Liver (tissue), 9 donors: ENCODE results near the gene WDR77. TPM values are rescaled to one million over a fixed set of nuclear protein-coding genes. Genes with fewer than 3 reads are reported as not detected.

Source experiments
- DNase-seq: peaks from one replicate; pipeline ENCODE4 v3.0.0-alpha.2; 2017; ENCODE audit warnings: low spot score
- H3K27ac ChIP-seq, 2 donors: one replicate each; pipeline ENCODE4 v1.7.0; 2013; ENCODE audit warnings: inconsistent platforms in 2 of 2, low read length in 2 of 2, control low read depth in 1 of 2, low read depth in 1 of 2, mild to moderate bottlenecking in 1 of 2
- H3K27me3 ChIP-seq, 4 donors: one replicate each; pipeline versions ENCODE4 v1.6.1 to v1.7.0; 2013; ENCODE audit warnings: low read length in 3 of 4, inconsistent platforms in 1 of 4, mild to moderate bottlenecking in 1 of 4, moderate library complexity in 1 of 4; ENCODE audit not compliant: control insufficient read depth in 4 of 4, insufficient read depth in 4 of 4
- H3K36me3 ChIP-seq, 4 donors: one replicate each; pipeline versions ENCODE4 v1.6.1 to v1.7.0; 2013; ENCODE audit warnings: low read length in 3 of 4, mild to moderate bottlenecking in 3 of 4, low read depth in 1 of 4, moderate library complexity in 1 of 4; ENCODE audit not compliant: control insufficient read depth in 4 of 4, insufficient read depth in 3 of 4
- H3K4me1 ChIP-seq, 4 donors: one replicate each; pipeline versions ENCODE4 v1.6.1 to v1.7.0; 2013; ENCODE audit warnings: low read length in 3 of 4, mild to moderate bottlenecking in 3 of 4, moderate library complexity in 1 of 4; ENCODE audit not compliant: control insufficient read depth in 4 of 4, insufficient read depth in 4 of 4
- H3K4me3 ChIP-seq, 3 donors: one replicate each; pipeline versions ENCODE4 v1.6.1 to v1.7.0; 2013; ENCODE audit warnings: low read length in 3 of 3, control low read depth in 1 of 3, low read depth in 1 of 3, mild to moderate bottlenecking in 1 of 3
- H3K9ac ChIP-seq, 2 donors: one replicate each; pipeline ENCODE4 v1.7.0; 2013; ENCODE audit warnings: low read length in 2 of 2, mild to moderate bottlenecking in 2 of 2, moderate library complexity in 2 of 2, control low read depth in 1 of 2, low read depth in 1 of 2
- H3K9me3 ChIP-seq, 4 donors: one replicate each; pipeline versions ENCODE4 v1.6.1 to v1.7.0; 2013; ENCODE audit warnings: low read length in 3 of 4; ENCODE audit not compliant: control insufficient read depth in 4 of 4
- EGR1 ChIP-seq, 2 donors: IDR thresholded peaks; 2 replicates each; pipeline ENCODE4 v1.6.1; 2016 to 2018; ENCODE audit warnings: antibody characterized with exemption in 2 of 2, low read depth in 2 of 2
- FOXA1 ChIP-seq: IDR thresholded peaks from 2 replicates; pipeline ENCODE4 v1.6.1; 2016; ENCODE audit warnings: antibody characterized with exemption
- FOXA2 ChIP-seq: IDR thresholded peaks from 2 replicates; pipeline ENCODE4 v1.6.1; 2016; ENCODE audit warnings: antibody characterized with exemption
- GABPA ChIP-seq, 2 donors: IDR thresholded peaks in 1 of 2; conservative IDR thresholded peaks in 1 of 2; 2 replicates each; pipeline ENCODE4 v1.6.1; 2016; ENCODE audit warnings: antibody characterized with exemption in 2 of 2, mild to moderate bottlenecking in 1 of 2, moderate library complexity in 1 of 2
- HNF4A ChIP-seq, 2 donors: conservative IDR thresholded peaks; 2 replicates each; pipeline ENCODE4 v1.6.1; 2016; ENCODE audit warnings: antibody characterized with exemption in 2 of 2, mild to moderate bottlenecking in 2 of 2
- HNF4G ChIP-seq: IDR thresholded peaks from 2 replicates; pipeline ENCODE4 v1.6.1; 2016; ENCODE audit warnings: antibody characterized with exemption
- JUND ChIP-seq, 2 donors: IDR thresholded peaks; 2 replicates each; pipeline ENCODE4 v1.6.1; 2016; ENCODE audit warnings: antibody characterized with exemption in 2 of 2
- RAD21 ChIP-seq, 2 donors: IDR thresholded peaks; 2 replicates each; pipeline ENCODE4 v1.6.1; 2016; ENCODE audit warnings: antibody characterized with exemption in 2 of 2, mild to moderate bottlenecking in 2 of 2
- RXRA ChIP-seq, 2 donors: IDR thresholded peaks; 2 replicates each; pipeline ENCODE4 v1.6.1; 2017 to 2018; ENCODE audit warnings: antibody characterized with exemption in 2 of 2, mild to moderate bottlenecking in 1 of 2
- YY1 ChIP-seq: IDR thresholded peaks from 2 replicates; pipeline ENCODE4 v1.6.1; 2016; ENCODE audit warnings: antibody characterized with exemption, mild to moderate bottlenecking
- WGBS: extraction: QIAGEN DNeasy Blood & Tissue Kit; methylation state at CpG from one replicate; pipeline ENCODE4 v1.1.7; 2013; 5-methylcytosine and 5-hydroxymethylcytosine counted together
- polyA plus RNA-seq, 2 donors: library from polyadenylated mRNA; stranded (reverse) in 1 of 2; unstranded in 1 of 2; fragments of 200-250 nt in 1 of 2; fragments of >200 nt in 1 of 2; fragmentation: Nextera tagmentation in 1 of 2; extraction: Ambion mirVana in 1 of 2; gene quantifications; one replicate each; pipeline versions ENCODE4 v1.2.1 to v1.2.3, GENCODE V29; 2013 to 2015
- total RNA-seq, 2 donors: library from RNA; depleted of rRNA; stranded (reverse); fragments of >200 nt; gene quantifications; one replicate each; pipeline ENCODE4 v1.2.3, GENCODE V29; 2014
- TF ChIP-seq, protein P1 (sequence below): IDR thresholded peaks from 2 replicates; pipeline ENCODE4 v1.6.1; 2016; ENCODE audit warnings: antibody characterized with exemption
- TF ChIP-seq, protein P2 (sequence below): IDR thresholded peaks from 2 replicates; pipeline ENCODE4 v1.6.1; 2016; ENCODE audit warnings: antibody characterized with exemption
- TF ChIP-seq, protein P3 (sequence below): IDR thresholded peaks from 2 replicates; pipeline ENCODE4 v1.6.1; 2016; ENCODE audit warnings: antibody characterized with exemption, mild to moderate bottlenecking
- TF ChIP-seq, protein P4 (sequence below): IDR thresholded peaks from 2 replicates; pipeline ENCODE4 v1.6.1; 2016; ENCODE audit warnings: antibody characterized with exemption
- TF ChIP-seq, protein P5 (sequence below): fragments of 150-350 bp; IDR thresholded peaks from 2 replicates; pipeline ENCODE4 v1.5.1; 2017; ENCODE audit warnings: improper control_type of control experiment, low read depth, low read length; ENCODE audit not compliant: missing input control
- donor health status: healthy.
- donor health status: healthy.
- donor health status: healthy.
- donor health status: healthy.
- donor health status: healthy.

The WDR77 gene
- total and polyA plus RNA-seq, 4 donors: 12.7 to 25.3 (median 19.9) TPM

DNA sequence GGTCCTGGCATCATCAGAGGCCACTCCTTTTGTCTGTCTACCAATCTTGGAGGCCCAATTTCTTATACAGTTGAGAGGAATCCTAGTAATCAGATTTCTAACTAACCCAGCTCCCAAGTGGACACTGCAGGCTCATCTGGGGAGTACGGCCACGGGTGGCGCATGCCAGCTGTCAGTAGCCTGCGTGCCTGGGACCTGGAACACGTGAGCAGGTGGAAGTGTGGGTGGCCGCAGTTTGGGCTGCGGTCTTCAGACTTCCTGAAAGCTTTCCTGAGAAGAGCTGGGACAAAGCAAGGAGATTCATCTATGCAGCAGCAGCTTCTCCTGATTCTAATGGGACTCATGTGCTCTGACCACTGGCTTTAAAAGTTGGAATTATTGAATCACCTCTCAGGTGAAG is 42.0 kb upstream of the WDR77 start:
- no peaks in the 10 kb centered on the region for H3K27me3 ChIP-seq
- TF ChIP-seq HNF4G (no peak), FOXA2 (no peak), HNF4A (conservative IDR thresholded peaks at IDR 0.05) (no peak), YY1 (no peak), RAD21 (IDR thresholded peaks at IDR 0.05) (no peak)
- TF ChIP-seq, protein P1, sequence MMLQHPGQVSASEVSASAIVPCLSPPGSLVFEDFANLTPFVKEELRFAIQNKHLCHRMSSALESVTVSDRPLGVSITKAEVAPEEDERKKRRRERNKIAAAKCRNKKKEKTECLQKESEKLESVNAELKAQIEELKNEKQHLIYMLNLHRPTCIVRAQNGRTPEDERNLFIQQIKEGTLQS: no peak
- TF ChIP-seq, protein P2, sequence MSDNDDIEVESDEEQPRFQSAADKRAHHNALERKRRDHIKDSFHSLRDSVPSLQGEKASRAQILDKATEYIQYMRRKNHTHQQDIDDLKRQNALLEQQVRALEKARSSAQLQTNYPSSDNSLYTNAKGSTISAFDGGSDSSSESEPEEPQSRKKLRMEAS: no peak
- TF ChIP-seq, protein P3, sequence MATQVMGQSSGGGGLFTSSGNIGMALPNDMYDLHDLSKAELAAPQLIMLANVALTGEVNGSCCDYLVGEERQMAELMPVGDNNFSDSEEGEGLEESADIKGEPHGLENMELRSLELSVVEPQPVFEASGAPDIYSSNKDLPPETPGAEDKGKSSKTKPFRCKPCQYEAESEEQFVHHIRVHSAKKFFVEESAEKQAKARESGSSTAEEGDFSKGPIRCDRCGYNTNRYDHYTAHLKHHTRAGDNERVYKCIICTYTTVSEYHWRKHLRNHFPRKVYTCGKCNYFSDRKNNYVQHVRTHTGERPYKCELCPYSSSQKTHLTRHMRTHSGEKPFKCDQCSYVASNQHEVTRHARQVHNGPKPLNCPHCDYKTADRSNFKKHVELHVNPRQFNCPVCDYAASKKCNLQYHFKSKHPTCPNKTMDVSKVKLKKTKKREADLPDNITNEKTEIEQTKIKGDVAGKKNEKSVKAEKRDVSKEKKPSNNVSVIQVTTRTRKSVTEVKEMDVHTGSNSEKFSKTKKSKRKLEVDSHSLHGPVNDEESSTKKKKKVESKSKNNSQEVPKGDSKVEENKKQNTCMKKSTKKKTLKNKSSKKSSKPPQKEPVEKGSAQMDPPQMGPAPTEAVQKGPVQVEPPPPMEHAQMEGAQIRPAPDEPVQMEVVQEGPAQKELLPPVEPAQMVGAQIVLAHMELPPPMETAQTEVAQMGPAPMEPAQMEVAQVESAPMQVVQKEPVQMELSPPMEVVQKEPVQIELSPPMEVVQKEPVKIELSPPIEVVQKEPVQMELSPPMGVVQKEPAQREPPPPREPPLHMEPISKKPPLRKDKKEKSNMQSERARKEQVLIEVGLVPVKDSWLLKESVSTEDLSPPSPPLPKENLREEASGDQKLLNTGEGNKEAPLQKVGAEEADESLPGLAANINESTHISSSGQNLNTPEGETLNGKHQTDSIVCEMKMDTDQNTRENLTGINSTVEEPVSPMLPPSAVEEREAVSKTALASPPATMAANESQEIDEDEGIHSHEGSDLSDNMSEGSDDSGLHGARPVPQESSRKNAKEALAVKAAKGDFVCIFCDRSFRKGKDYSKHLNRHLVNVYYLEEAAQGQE: no peak
- TF ChIP-seq, protein P4, sequence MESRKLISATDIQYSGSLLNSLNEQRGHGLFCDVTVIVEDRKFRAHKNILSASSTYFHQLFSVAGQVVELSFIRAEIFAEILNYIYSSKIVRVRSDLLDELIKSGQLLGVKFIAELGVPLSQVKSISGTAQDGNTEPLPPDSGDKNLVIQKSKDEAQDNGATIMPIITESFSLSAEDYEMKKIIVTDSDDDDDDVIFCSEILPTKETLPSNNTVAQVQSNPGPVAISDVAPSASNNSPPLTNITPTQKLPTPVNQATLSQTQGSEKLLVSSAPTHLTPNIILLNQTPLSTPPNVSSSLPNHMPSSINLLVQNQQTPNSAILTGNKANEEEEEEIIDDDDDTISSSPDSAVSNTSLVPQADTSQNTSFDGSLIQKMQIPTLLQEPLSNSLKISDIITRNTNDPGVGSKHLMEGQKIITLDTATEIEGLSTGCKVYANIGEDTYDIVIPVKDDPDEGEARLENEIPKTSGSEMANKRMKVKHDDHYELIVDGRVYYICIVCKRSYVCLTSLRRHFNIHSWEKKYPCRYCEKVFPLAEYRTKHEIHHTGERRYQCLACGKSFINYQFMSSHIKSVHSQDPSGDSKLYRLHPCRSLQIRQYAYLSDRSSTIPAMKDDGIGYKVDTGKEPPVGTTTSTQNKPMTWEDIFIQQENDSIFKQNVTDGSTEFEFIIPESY: no peak
- 93% methylated on average over 7 of the region's 7 CpGs for whole genome bisulfite sequencing
- H3K4me1 ChIP-seq: no peaks in the 10 kb centered on the region
- H3K4me3 ChIP-seq: no peak overlapping the region
- no peak overlapping the region for H3K27ac ChIP-seq
- H3K36me3 ChIP-seq: no peaks in the 10 kb centered on the region
- H3K9ac ChIP-seq: no peak overlapping the region
- H3K9me3 ChIP-seq: no peaks in the 10 kb centered on the region
- no peak for DNase-seq

DNA sequence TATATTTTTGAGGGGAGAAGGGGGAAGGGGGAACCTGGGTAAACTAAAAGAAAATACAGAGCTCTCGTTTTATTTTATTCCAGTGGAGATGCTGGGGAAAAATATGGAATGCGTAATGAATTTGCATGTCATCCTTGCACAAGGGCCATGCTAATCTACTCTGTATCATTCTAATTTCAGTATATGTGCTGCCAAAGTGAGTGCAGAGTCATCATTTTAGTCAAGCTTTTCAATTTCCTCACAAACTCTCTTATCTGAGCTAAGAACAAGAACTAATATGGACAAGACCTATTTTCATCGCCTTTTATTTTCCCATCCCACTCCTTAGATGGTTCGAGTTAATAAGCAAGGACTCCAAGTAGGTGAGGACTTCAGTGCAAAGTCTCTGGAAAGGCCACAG is 41.2 kb upstream of the WDR77 start:
- H3K4me3 ChIP-seq: no peak overlapping the region
- DNase-seq: no peak
- H3K4me1 ChIP-seq: no peaks in the 10 kb centered on the region
- 88% methylated on average over 4 of the region's 4 CpGs for WGBS
- H3K9me3 ChIP-seq: no peaks in the 10 kb centered on the region
- no peak for TF ChIP-seq GABPA (IDR thresholded peaks at IDR 0.05 in 1 of 2, conservative IDR thresholded peaks at IDR 0.05 in 1 of 2)
- TF ChIP-seq EGR1 (IDR thresholded peaks at IDR 0.05; ENCODE audit: low read depth in 2 of 2): no peak
- TF ChIP-seq, protein P4: no peak
- TF ChIP-seq, protein P1: no peak
- TF ChIP-seq JUND (IDR thresholded peaks at IDR 0.05): no peak
- no peak for TF ChIP-seq HNF4G
- TF ChIP-seq, protein P2: no peak
- no peak for TF ChIP-seq RXRA (IDR thresholded peaks at IDR 0.05)
- TF ChIP-seq, protein P3: no peak
- TF ChIP-seq FOXA1: no peak
- no peak for TF ChIP-seq FOXA2
- TF ChIP-seq, protein P5, sequence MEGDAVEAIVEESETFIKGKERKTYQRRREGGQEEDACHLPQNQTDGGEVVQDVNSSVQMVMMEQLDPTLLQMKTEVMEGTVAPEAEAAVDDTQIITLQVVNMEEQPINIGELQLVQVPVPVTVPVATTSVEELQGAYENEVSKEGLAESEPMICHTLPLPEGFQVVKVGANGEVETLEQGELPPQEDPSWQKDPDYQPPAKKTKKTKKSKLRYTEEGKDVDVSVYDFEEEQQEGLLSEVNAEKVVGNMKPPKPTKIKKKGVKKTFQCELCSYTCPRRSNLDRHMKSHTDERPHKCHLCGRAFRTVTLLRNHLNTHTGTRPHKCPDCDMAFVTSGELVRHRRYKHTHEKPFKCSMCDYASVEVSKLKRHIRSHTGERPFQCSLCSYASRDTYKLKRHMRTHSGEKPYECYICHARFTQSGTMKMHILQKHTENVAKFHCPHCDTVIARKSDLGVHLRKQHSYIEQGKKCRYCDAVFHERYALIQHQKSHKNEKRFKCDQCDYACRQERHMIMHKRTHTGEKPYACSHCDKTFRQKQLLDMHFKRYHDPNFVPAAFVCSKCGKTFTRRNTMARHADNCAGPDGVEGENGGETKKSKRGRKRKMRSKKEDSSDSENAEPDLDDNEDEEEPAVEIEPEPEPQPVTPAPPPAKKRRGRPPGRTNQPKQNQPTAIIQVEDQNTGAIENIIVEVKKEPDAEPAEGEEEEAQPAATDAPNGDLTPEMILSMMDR: no peak
- TF ChIP-seq YY1: no peak
- H3K9ac ChIP-seq: no peak overlapping the region
- no peaks in the 10 kb centered on the region for H3K36me3 ChIP-seq
- H3K27ac ChIP-seq: peak overlapping the region in 1 of 2 donors; percentile 21
- H3K27me3 ChIP-seq: no peaks in the 10 kb centered on the region
